Measurements from ENCODE around the gene ACTG2. TPM values are rescaled to one million over a fixed set of nuclear protein-coding genes. Genes with fewer than 3 reads are reported as not detected.

Gene ACTG2
- total RNA-seq, 1 experiment from 2014 or later = 0.23 TPM

GRCh38 chr2:73914667-73915066 lies 21.9 kb downstream of the ACTG2 start:
- H3K36me3 ChIP-seq (ENCODE audit: control insufficient read depth, insufficient read depth, low read length) = no peaks in the 10 kb centered on the region
- H3K4me3 ChIP-seq (ENCODE audit: low read depth in 2 of 2, low read length in 2 of 2) = no peak overlapping the region
- in situ Hi-C loops (cut with HindIII; ENCODE audit: low pct_unique_long_range_greater_than_20kb, low sequenced_read_pairs) (no loop called here), intact Hi-C loops (cut with micrococcal nuclease; ENCODE audit: unreplicated experiment) (no loop called here)
- H3K4me1 ChIP-seq (ENCODE audit: control insufficient read depth, insufficient read depth, low read length) = no peaks in the 10 kb centered on the region
- TF ChIP-seq TCF7L2 (IDR thresholded peaks at IDR 0.05; ENCODE audit: low read depth, low read length) = no peak
- TF ChIP-seq, protein P1, sequence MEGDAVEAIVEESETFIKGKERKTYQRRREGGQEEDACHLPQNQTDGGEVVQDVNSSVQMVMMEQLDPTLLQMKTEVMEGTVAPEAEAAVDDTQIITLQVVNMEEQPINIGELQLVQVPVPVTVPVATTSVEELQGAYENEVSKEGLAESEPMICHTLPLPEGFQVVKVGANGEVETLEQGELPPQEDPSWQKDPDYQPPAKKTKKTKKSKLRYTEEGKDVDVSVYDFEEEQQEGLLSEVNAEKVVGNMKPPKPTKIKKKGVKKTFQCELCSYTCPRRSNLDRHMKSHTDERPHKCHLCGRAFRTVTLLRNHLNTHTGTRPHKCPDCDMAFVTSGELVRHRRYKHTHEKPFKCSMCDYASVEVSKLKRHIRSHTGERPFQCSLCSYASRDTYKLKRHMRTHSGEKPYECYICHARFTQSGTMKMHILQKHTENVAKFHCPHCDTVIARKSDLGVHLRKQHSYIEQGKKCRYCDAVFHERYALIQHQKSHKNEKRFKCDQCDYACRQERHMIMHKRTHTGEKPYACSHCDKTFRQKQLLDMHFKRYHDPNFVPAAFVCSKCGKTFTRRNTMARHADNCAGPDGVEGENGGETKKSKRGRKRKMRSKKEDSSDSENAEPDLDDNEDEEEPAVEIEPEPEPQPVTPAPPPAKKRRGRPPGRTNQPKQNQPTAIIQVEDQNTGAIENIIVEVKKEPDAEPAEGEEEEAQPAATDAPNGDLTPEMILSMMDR (IDR thresholded peaks at IDR 0.05) = no peak
- TF ChIP-seq POLR2AphosphoS5 (IDR thresholded peaks at IDR 0.05; ENCODE audit: low read depth, low read length) = no peak
- no peak for TF ChIP-seq SIN3A (IDR thresholded peaks at IDR 0.05; ENCODE audit: borderline replicate concordance, insufficient read depth, low read depth, low read length)
- no peak for TF ChIP-seq REST (IDR thresholded peaks at IDR 0.05; ENCODE audit: insufficient read depth in 1 of 2, low read depth in 2 of 2, low read length in 1 of 2)
- POLR2A ChIA-PET = no interaction called here
- CTCF ChIA-PET = no interaction called here
- no peak overlapping the region for H3K27ac ChIP-seq (ENCODE audit: low read length)
- no TSS peak for BruUV-seq (replicated peaks)
- DNase-seq (ENCODE audit: low read depth, low spot score) (no peak), ATAC-seq (no peak)
- no peaks in the 10 kb centered on the region for H3K27me3 ChIP-seq (ENCODE audit: control insufficient read depth, insufficient read depth, low read length)
- no peaks in the 10 kb centered on the region for H3K9me3 ChIP-seq (ENCODE audit: control insufficient read depth, insufficient read depth, low read depth, low read length)

- in situ Hi-C loops (cut with HindIII; ENCODE audit: low pct_unique_long_range_greater_than_20kb, low sequenced_read_pairs) = no loop called here
- TF ChIP-seq TCF7L2 (IDR thresholded peaks at IDR 0.05; ENCODE audit: low read depth, low read length) = no peak
- TF ChIP-seq SIN3A (IDR thresholded peaks at IDR 0.05; ENCODE audit: borderline replicate concordance, insufficient read depth, low read depth, low read length) = no peak
- no peak for TF ChIP-seq POLR2AphosphoS5 (IDR thresholded peaks at IDR 0.05; ENCODE audit: low read depth, low read length)
- no peak for TF ChIP-seq REST (IDR thresholded peaks at IDR 0.05; ENCODE audit: insufficient read depth in 1 of 2, low read depth in 2 of 2, low read length in 1 of 2)
- TF ChIP-seq, protein P1 (IDR thresholded peaks at IDR 0.05) = no peak
- ChIA-PET POLR2A (no interaction called here), CTCF (no interaction called here)
- Histone ChIP-seq H3K4me3 (ENCODE audit: low read depth in 2 of 2, low read length in 2 of 2) (no peak overlapping the region), H3K27me3 (ENCODE audit: control insufficient read depth, insufficient read depth, low read length) (no peaks in the 10 kb centered on the region), H3K27ac (ENCODE audit: low read length) (no peak overlapping the region), H3K36me3 (ENCODE audit: control insufficient read depth, insufficient read depth, low read length) (no peaks in the 10 kb centered on the region), H3K4me1 (ENCODE audit: control insufficient read depth, insufficient read depth, low read length) (no peaks in the 10 kb centered on the region), H3K9me3 (ENCODE audit: control insufficient read depth, insufficient read depth, low read depth, low read length) (no peaks in the 10 kb centered on the region)
- ATAC-seq (no peak), DNase-seq (ENCODE audit: low read depth, low spot score) (no peak)
- no TSS peak for BruUV-seq (replicated peaks)
- intact Hi-C loops (cut with micrococcal nuclease; ENCODE audit: unreplicated experiment) = no loop called here
These were observed 22.7 kb downstream of the ACTG2 start for GRCh38 chr2:73915437-73915993.

Data from Panc1 (cell line).